Ovary (tissue), 10 donors: ENCODE data around the gene TPST1. TPM values are rescaled to one million over a fixed set of nuclear protein-coding genes. Genes with fewer than 3 reads are reported as not detected.
A peak's percentile ranks its signal among the peaks of the same experiment; 100 is the strongest.
"Not testable (repeated sequence)": the region's sequence is repeated elsewhere in the genome, so short reads cannot be mapped to it uniquely, and the experiment has no call there.

ENCODE experiments used
- DNase-seq, 5 donors: peaks; one replicate each; pipeline ENCODE4 v3.0.0-alpha.2; 2019 to 2020
- H3K27ac ChIP-seq, 2 donors: fragments of 200-600 bp; one replicate each; pipeline versions ENCODE4 v1.5.1 to v1.8.0; 2019 to 2022
- H3K27me3 ChIP-seq: fragments of 200-600 bp; one replicate; pipeline ENCODE4 v1.8.0; 2022
- H3K36me3 ChIP-seq: fragments of 200-600 bp; sonication (generic); one replicate; pipeline ENCODE4 v1.5.1; 2019
- H3K4me1 ChIP-seq: one replicate; pipeline ENCODE4 v1.8.1; 2013; ENCODE audit warnings: mild to moderate bottlenecking, moderate library complexity; ENCODE audit not compliant: insufficient read depth
- H3K4me3 ChIP-seq: fragments of 200-600 bp; sonication (generic); one replicate; pipeline ENCODE4 v1.5.1; 2017
- H3K9me3 ChIP-seq, 2 donors: fragments of 200-600 bp in 1 of 2; sonication (generic) in 1 of 2; one replicate each; pipeline versions ENCODE4 v1.5.1 to v1.8.1; 2013 to 2019; ENCODE audit warnings: mild to moderate bottlenecking in 1 of 2, moderate library complexity in 1 of 2
- CTCF ChIP-seq, 3 donors: fragments of 450-650 bp in 2 of 3; fragments of 200-600 bp in 1 of 3; IDR thresholded peaks; one replicate each; pipeline versions ENCODE4 v1.5.1 to v1.8.0; 2016 to 2022; ENCODE audit warnings: antibody characterized with exemption in 3 of 3, mild to moderate bottlenecking in 1 of 3
- EP300 ChIP-seq: sonication (generic); formaldehyde crosslinking; IDR thresholded peaks from one replicate; pipeline ENCODE4 v1.6.1; 2017; ENCODE audit warnings: antibody characterized with exemption
- POLR2A ChIP-seq: fragments of 450-650 bp; IDR thresholded peaks from one replicate; pipeline ENCODE4 v1.6.1; 2017; ENCODE audit warnings: antibody characterized with exemption, mild to moderate bottlenecking, moderate library complexity
- WGBS, 3 donors: extraction: QIAGEN DNeasy Blood & Tissue Kit in 1 of 3; methylation state at CpG; one replicate each; pipeline versions ENCODE4 v1.1.5 to v1.1.7; 2013 to 2017; 5-methylcytosine and 5-hydroxymethylcytosine counted together
- intact Hi-C, 4 donors: fragments of 100-400 bp; cut with DNase I; formaldehyde crosslinking; loops; one replicate each; pipeline versions ENCODE4 v1.11.0 to v1.15.1; 2022 to 2023
- long read RNA-seq, 3 donors: library from polyadenylated mRNA in 2 of 3; unstranded in 2 of 3; transcript quantifications; one replicate each; pipeline ENCODE4 v2.0.0 and lab custom pipeline, GENCODE V29; 2021 to 2026
- polyA plus RNA-seq, 2 donors: library from polyadenylated mRNA; stranded (reverse); fragments of 200-250 nt in 1 of 2; fragments of 350-450 nt in 1 of 2; fragmentation: Illumina TruSeq in 1 of 2; extraction: RNeasy Lipid Tissue Mini Kit (QIAGEN cat#74804) in 1 of 2; gene quantifications; one replicate each; pipeline ENCODE4 v1.2.3, GENCODE V29; 2013 to 2014
- total RNA-seq, 7 donors: library from RNA; depleted of rRNA in 2 of 7; stranded (reverse); fragments of >200 nt in 2 of 7; fragmentation: NEBNext Ultra II Directional in 3 of 7; extraction: Animal tissue kit (Norgen Biotek cat#: 25700) in 3 of 7; gene quantifications; one replicate each; pipeline versions ENCODE4 v1.1.0 to v1.2.4, GENCODE V29; 2016 to 2023
- donor health status: DM: no; HTN: no; CAD: no; lungs with moderate emphysema.
- donor health status: DM: no; HTN: no; CAD: no.
- donor health status: Bipolar disorder and iron deficiency.
- donor health status: DM: yes; HTN: yes; CAD: no.
- donor health status: DM: no; HTN: no; CAD: no.
- donor health status: DM: yes; HTN: yes; CAD: no.

Gene TPST1
- total RNA-seq (10 to 100 TPM; 24.0 to 42.5 (median 30.3) TPM), polyA plus RNA-seq (10 to 100 TPM; 18.9 to 42.6 TPM)
- long read RNA-seq, donor 1, transcript TPST1-201 (6 exons, 2,116 nt): major isoform, 92 of 125 reads
- long read RNA-seq, donor 1, partial matches to known transcripts: 6 of 125 reads
- long read RNA-seq, donor 1, other reads (novel, unspliced or antisense): 27 of 125 reads
- long read RNA-seq, donor 2, transcript TPST1-201 (6 exons, 2,116 nt): major isoform, 8 of 31 reads
- long read RNA-seq, donor 2, partial matches to known transcripts: 23 of 31 reads
- long read RNA-seq, donor 2, other reads (novel, unspliced or antisense): 0 of 31 reads
- long read RNA-seq, donor 3, transcript TPST1-201 (6 exons, 2,116 nt): major isoform, 27 of 44 reads
- long read RNA-seq, donor 3, partial matches to known transcripts: 3 of 44 reads
- long read RNA-seq, donor 3, other reads (novel, unspliced or antisense): 14 of 44 reads

- Histone ChIP-seq H3K27ac (peak within 1 kb of the TSS; percentile 37 to 65), H3K27me3 (no peaks in the 10 kb centered on the region), H3K36me3 (no peaks in the 10 kb centered on the region), H3K4me3 (peak within 1 kb of the TSS; percentile 61), H3K9me3 (no peaks in the 10 kb centered on the region), H3K4me1 (peaks cover 4% of the 10 kb centered on the region)
- intact Hi-C loops: loop anchor here in 2 of 4 donors (5.0 to 10.0 kb wide), 2 partner anchors 60 to 207 kb away; no protein-coding TSS in a partner anchor
- peak; percentile 89 to 96 (median 92) for DNase-seq
- TF ChIP-seq CTCF (IDR thresholded peaks at IDR 0.05) (peak; percentile 80 to 93 (median 93)), POLR2A (peak; percentile 92), EP300 (no peak)
- WGBS, 3 donors: 0% methylated on average over 71 to 90 of the region's 90 CpGs
These were observed at the start of gene TPST1 for GRCh38 chr7:66204822-66205740. TSS of gene TPST1 (plus strand) at chr7:66205334. CDS start at chr7:66240426, 35,092 bp downstream.

- DNase-seq, intact Hi-C loops, H3K4me3 ChIP-seq: not testable (repeated sequence)
These were observed 49.1 kb upstream of the TPST1 start for GRCh38 chr7:66156035-66156434.

GRCh38 chr7:66157060-66157459 lies 48.1 kb upstream of the TPST1 start:
- H3K27ac ChIP-seq: no peak overlapping the region
- no peak overlapping the region for H3K4me3 ChIP-seq
- intact Hi-C loops: no loop called here
- no peaks in the 10 kb centered on the region for H3K9me3 ChIP-seq
- H3K4me1 ChIP-seq: peaks cover 11% of the 10 kb centered on the region
- 81 to 87% (median 84%) methylated on average over 3 of the region's 3 CpGs for WGBS, 3 donors
- no peaks in the 10 kb centered on the region for H3K36me3 ChIP-seq
- H3K27me3 ChIP-seq: no peaks in the 10 kb centered on the region
- TF ChIP-seq POLR2A: no peak
- no peak for TF ChIP-seq EP300
- no peak for DNase-seq

More at GRCh38 chr7:66156035-66156434, 49.1 kb upstream of the TPST1 start:
- H3K4me1 ChIP-seq: peaks cover 17% of the 10 kb centered on the region
- not testable (repeated sequence) for H3K27ac ChIP-seq, H3K27me3 ChIP-seq, H3K36me3 ChIP-seq, H3K9me3 ChIP-seq
- 97 to 99% (median 98%) methylated on average over 7 of the region's 7 CpGs for WGBS, 3 donors

DNA sequence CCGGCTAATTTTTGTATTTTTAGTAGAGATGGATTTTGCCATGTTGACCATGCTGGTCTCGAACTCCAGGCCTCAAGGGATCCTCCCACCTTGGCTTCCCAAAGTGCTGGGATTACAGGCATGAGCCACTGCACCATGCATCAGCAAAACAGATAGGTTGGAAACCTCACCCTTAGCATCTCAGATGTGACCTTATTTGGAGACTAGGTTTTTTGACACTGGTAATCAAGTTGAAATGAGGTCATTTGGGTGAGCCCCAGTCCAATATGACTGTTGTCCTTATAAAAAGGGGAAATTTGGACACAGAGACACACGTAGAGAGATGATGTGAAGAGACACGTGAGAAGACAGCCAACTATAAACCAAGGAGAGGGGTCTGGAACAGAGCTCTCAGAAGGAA lies 42.5 kb upstream of the TPST1 start:
- intact Hi-C loops: no loop called here

More for the DNA sequence above, 42.5 kb upstream of the TPST1 start:
- H3K4me3 ChIP-seq: no peak overlapping the region
- no peaks in the 10 kb centered on the region for H3K4me1 ChIP-seq
- no peaks in the 10 kb centered on the region for H3K9me3 ChIP-seq
- no peak overlapping the region for H3K27ac ChIP-seq
- TF ChIP-seq POLR2A (no peak), EP300 (no peak), CTCF (IDR thresholded peaks at IDR 0.05) (no peak)
- 88 to 91% (median 89%) methylated on average over 4 of the region's 4 CpGs for WGBS, 3 donors
- no peaks in the 10 kb centered on the region for H3K27me3 ChIP-seq
- DNase-seq: no peak
- no peaks in the 10 kb centered on the region for H3K36me3 ChIP-seq
